ENCODE data around the gene SPECC1L.
"Not testable (repeated sequence)": the region's sequence is repeated elsewhere in the genome, so short reads cannot be mapped to it uniquely, and the experiment has no call there.

SPECC1L gene

DNA sequence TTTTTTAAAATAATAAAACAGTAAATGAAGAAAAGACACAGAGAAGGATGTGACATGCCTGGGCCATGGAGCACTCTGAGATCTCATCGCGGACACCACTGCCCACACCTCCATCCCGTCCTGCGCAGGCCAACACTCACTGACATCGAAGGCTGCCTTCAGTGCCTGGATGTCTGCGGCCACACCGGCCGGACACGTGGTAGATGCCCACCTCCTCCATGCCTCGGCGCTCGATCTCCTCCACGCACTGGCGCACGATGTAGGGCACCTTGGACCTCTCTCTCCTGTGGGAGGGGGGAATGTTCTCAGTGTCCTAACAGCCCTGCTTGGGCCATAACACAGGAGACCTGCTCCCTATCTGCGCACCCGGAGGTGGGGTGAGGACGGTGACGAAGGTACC lies 7.2 kb upstream of the SPECC1L start:
- H3K36me3 ChIP-seq (ENCODE audit: control insufficient read depth in 1 of 2, insufficient read depth in 2 of 2, low read length in 2 of 2); H3K4me3 ChIP-seq (ENCODE audit: low read depth in 1 of 2, low read length in 2 of 2); H3K4me1 ChIP-seq (ENCODE audit: control insufficient read depth in 1 of 2, insufficient read depth in 2 of 2, low read length in 2 of 2); H3K27me3 ChIP-seq (ENCODE audit: control insufficient read depth in 1 of 2, insufficient read depth in 2 of 2, low read length in 2 of 2); H3K9ac ChIP-seq (ENCODE audit: low read depth in 1 of 2, low read length in 2 of 2); H3K27ac ChIP-seq (ENCODE audit: low read depth, low read length); H3K9me3 ChIP-seq (ENCODE audit: control insufficient read depth in 1 of 2, low read length in 2 of 2): not testable (repeated sequence)

DNA sequence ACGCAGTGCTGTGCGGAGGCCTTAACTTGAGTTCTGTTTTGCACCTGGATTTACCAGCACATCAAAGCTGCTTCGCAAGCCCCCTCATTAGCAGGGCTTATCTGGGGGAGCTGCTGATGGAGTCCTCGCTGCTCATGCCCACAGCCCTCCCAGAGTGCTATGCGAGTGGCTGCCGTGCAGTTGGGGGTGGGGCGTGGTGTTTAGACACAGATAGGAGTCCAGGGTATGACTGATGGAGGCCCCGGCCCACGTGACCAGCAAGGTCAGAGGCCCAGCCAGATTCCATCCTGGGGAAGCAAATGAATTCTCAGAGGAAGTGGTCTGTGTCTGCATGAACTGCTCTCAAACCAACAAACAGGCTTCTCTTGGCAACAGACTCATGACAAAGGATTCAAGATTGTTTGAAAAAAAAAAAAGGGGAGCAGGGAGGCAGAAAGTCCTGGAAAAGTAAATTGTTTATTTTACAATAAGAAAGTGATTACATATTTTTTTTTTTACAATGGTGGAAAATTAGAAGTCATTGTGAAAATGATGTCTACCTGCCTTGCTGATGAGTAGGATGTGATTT lies 6.2 kb upstream of the SPECC1L start:
- not testable (repeated sequence) for H3K9me3 ChIP-seq (ENCODE audit: control insufficient read depth in 1 of 2, low read length in 2 of 2); H3K4me1 ChIP-seq (ENCODE audit: control insufficient read depth in 1 of 2, insufficient read depth in 2 of 2, low read length in 2 of 2); H3K36me3 ChIP-seq (ENCODE audit: control insufficient read depth in 1 of 2, insufficient read depth in 2 of 2, low read length in 2 of 2); H3K27me3 ChIP-seq (ENCODE audit: control insufficient read depth in 1 of 2, insufficient read depth in 2 of 2, low read length in 2 of 2); H3K9ac ChIP-seq (ENCODE audit: low read depth in 1 of 2, low read length in 2 of 2); H3K27ac ChIP-seq (ENCODE audit: low read depth, low read length); H3K4me3 ChIP-seq (ENCODE audit: low read depth in 1 of 2, low read length in 2 of 2)

DNA sequence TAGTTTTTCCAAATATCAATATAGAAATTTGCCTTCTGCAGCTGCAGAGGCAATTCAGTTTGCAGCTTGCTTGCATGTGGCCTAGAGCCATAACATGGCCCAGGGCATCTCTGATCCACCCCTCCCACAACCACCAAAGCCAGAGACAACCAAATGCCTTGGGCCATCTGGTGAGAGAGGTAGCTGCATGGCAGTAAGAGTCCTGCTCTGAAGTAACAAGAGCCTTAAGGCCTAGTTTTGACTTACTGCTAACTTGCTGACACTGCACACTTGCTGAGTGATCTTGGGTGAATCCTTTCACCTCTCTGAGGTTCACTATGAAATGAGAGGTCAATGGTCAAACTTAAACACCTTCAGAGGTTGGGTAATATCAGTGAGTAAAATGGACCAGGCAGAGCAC lies 4.9 kb upstream of the SPECC1L start:
- Histone ChIP-seq H3K4me1 (ENCODE audit: control insufficient read depth in 1 of 2, insufficient read depth in 2 of 2, low read length in 2 of 2) (no peaks in the 10 kb centered on the region), H3K36me3 (ENCODE audit: control insufficient read depth in 1 of 2, insufficient read depth in 2 of 2, low read length in 2 of 2) (no peaks in the 10 kb centered on the region), H3K9me3 (ENCODE audit: control insufficient read depth in 1 of 2, low read length in 2 of 2) (no peaks in the 10 kb centered on the region), H3K4me3 (ENCODE audit: low read depth in 1 of 2, low read length in 2 of 2) (no peak overlapping the region), H3K27me3 (ENCODE audit: control insufficient read depth in 1 of 2, insufficient read depth in 2 of 2, low read length in 2 of 2) (no peaks in the 10 kb centered on the region), H3K9ac (ENCODE audit: low read depth in 1 of 2, low read length in 2 of 2) (no peak overlapping the region), H3K27ac (ENCODE audit: low read depth, low read length) (no peak overlapping the region)

DNA sequence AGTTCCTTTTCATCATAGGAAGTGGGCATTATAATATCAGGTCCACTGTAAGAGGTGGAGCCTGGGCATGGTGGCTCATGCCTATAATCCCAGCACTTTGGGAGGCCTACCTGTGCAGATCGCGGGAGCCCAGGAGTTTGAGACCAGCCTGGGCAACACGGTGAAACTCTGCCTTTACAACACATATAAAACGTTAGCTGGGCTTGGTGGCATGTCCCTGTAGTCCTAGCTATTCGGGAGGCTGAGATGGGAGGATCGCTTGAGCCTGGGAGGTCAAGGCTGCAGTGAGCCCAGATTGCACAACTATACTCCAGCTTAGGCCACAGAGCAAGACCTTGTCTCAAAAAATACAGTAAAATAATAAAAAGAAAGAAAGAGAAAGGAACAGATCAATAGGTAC lies 4.1 kb upstream of the SPECC1L start:
- H3K9ac ChIP-seq (ENCODE audit: low read depth in 1 of 2, low read length in 2 of 2); H3K27me3 ChIP-seq (ENCODE audit: control insufficient read depth in 1 of 2, insufficient read depth in 2 of 2, low read length in 2 of 2); H3K27ac ChIP-seq (ENCODE audit: low read depth, low read length); H3K4me1 ChIP-seq (ENCODE audit: control insufficient read depth in 1 of 2, insufficient read depth in 2 of 2, low read length in 2 of 2); H3K9me3 ChIP-seq (ENCODE audit: control insufficient read depth in 1 of 2, low read length in 2 of 2); H3K4me3 ChIP-seq (ENCODE audit: low read depth in 1 of 2, low read length in 2 of 2); H3K36me3 ChIP-seq (ENCODE audit: control insufficient read depth in 1 of 2, insufficient read depth in 2 of 2, low read length in 2 of 2): not testable (repeated sequence)

DNA sequence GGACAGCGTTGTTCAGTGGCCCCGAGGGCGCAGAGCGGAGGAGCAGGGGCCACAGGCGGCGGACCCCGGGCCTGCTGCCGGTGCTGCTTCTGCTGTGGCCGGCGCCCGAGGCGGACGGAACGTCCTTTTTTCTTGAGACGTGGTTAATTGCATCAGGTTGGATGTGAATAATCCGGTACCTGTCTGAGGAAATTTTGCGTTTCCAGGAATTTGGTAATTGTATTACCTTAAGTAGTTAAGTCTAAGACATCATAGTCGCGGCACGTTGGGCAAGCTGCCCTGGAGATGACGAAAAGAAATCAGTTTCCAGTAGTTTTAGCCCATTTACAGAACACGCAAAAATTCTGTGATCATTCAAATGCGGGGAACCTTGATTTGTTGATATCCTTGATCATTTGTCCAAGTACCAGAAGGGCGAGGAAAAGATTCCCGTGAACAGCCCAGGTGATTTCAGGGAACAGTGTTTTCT lies 789 bp downstream of the SPECC1L start:
- Histone ChIP-seq H3K4me3 (ENCODE audit: low read depth in 1 of 2, low read length in 2 of 2) (peak overlapping the region; percentile 87 to 90), H3K4me1 (ENCODE audit: control insufficient read depth in 1 of 2, insufficient read depth in 2 of 2, low read length in 2 of 2) (peaks cover 5 to 15% of the 10 kb centered on the region in 2 donors), H3K27me3 (ENCODE audit: control insufficient read depth in 1 of 2, insufficient read depth in 2 of 2, low read length in 2 of 2) (no peaks in the 10 kb centered on the region), H3K9me3 (ENCODE audit: control insufficient read depth in 1 of 2, low read length in 2 of 2) (no peaks in the 10 kb centered on the region), H3K27ac (ENCODE audit: low read depth, low read length) (peak overlapping the region; percentile 92), H3K9ac (ENCODE audit: low read depth in 1 of 2, low read length in 2 of 2) (peak overlapping the region; percentile 90 to 100), H3K36me3 (ENCODE audit: control insufficient read depth in 1 of 2, insufficient read depth in 2 of 2, low read length in 2 of 2) (no peaks in the 10 kb centered on the region)

DNA sequence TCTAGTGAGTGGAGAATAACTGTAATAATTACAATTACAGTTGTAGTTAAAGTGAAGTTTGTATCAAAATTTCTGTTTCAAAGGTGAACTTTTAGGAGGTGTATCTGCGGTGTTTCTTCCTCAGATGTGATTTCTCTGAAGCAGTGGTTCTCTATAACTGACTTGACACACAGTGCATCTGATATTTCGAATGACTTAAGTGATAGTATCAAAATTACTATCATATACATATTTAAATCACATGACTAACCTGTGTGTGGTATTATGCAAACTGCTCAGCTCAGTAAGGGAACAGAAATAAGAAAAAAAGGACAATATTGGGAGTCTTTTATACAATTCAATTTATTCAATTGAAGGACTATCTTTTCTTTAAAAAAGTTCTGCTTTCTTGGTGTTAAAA lies 2.4 kb downstream of the SPECC1L start:
- H3K4me1 ChIP-seq (ENCODE audit: control insufficient read depth in 1 of 2, insufficient read depth in 2 of 2, low read length in 2 of 2): peaks cover 5 to 15% of the 10 kb centered on the region in 2 donors
- not testable (repeated sequence) for H3K4me3 ChIP-seq (ENCODE audit: low read depth in 1 of 2, low read length in 2 of 2); H3K36me3 ChIP-seq (ENCODE audit: control insufficient read depth in 1 of 2, insufficient read depth in 2 of 2, low read length in 2 of 2); H3K9me3 ChIP-seq (ENCODE audit: control insufficient read depth in 1 of 2, low read length in 2 of 2); H3K27ac ChIP-seq (ENCODE audit: low read depth, low read length); H3K27me3 ChIP-seq (ENCODE audit: control insufficient read depth in 1 of 2, insufficient read depth in 2 of 2, low read length in 2 of 2); H3K9ac ChIP-seq (ENCODE audit: low read depth in 1 of 2, low read length in 2 of 2)

DNA sequence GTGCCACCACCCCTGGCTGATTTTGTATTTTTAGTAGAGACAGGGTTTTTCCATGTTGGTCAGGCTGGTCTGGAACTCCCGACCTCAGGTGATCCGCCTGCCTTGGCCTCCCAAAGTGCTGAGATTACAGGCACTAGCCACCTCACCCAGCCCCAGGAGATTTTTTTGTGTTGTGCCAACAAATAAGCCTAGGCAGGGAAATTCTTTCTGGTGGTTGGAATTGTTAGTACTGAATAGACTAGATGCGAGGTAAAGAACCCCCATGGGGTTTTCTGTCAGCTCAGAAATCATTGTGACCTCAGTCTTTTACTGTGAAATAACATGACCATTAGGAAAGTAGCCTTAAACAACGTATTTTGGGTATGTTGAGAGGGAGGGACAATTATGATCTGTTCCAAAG lies 3.3 kb downstream of the SPECC1L start:
- not testable (repeated sequence) for H3K9me3 ChIP-seq (ENCODE audit: control insufficient read depth in 1 of 2, low read length in 2 of 2); H3K9ac ChIP-seq (ENCODE audit: low read depth in 1 of 2, low read length in 2 of 2); H3K27ac ChIP-seq (ENCODE audit: low read depth, low read length); H3K27me3 ChIP-seq (ENCODE audit: control insufficient read depth in 1 of 2, insufficient read depth in 2 of 2, low read length in 2 of 2); H3K36me3 ChIP-seq (ENCODE audit: control insufficient read depth in 1 of 2, insufficient read depth in 2 of 2, low read length in 2 of 2); H3K4me3 ChIP-seq (ENCODE audit: low read depth in 1 of 2, low read length in 2 of 2)
- H3K4me1 ChIP-seq (ENCODE audit: control insufficient read depth in 1 of 2, insufficient read depth in 2 of 2, low read length in 2 of 2): peaks cover 5 to 15% of the 10 kb centered on the region in 2 donors

DNA sequence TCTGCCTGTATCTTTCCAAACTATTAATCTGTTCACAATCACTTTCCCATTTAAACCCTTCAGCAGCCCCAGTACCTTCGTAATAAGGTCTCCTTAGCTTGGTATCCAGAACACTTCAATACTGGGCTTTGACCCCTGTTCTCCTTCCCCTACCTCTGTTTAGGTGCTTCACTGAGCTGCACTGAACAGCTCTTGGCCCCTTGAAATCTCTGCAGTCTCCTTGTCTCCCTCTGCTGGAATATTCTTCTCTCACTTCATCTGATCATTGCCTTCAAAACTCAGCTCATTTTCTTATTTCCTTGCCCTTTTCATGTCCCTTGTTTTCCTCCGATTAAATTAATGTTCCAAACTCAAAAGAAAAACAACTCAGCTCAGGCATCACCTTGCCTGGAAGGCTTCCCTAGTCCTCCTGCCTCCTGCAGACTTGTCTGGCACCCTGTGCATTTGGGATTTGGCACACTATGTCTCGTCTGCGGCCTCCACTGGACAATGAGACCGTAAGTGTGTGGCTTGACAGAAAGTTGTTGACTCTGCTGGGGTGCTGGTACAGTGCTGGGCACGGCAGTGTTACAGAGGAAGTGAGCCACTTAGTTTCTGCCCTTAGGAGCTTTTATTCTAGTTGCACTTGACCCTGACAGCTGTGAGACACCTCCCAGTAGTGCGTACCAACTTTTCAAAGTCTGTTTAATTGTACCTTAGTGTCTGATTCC lies 4.2 kb downstream of the SPECC1L start:
- peaks cover 5 to 15% of the 10 kb centered on the region in 2 donors for H3K4me1 ChIP-seq (ENCODE audit: control insufficient read depth in 1 of 2, insufficient read depth in 2 of 2, low read length in 2 of 2)
- H3K27me3 ChIP-seq (ENCODE audit: control insufficient read depth in 1 of 2, insufficient read depth in 2 of 2, low read length in 2 of 2); H3K27ac ChIP-seq (ENCODE audit: low read depth, low read length); H3K36me3 ChIP-seq (ENCODE audit: control insufficient read depth in 1 of 2, insufficient read depth in 2 of 2, low read length in 2 of 2); H3K4me3 ChIP-seq (ENCODE audit: low read depth in 1 of 2, low read length in 2 of 2); H3K9ac ChIP-seq (ENCODE audit: low read depth in 1 of 2, low read length in 2 of 2); H3K9me3 ChIP-seq (ENCODE audit: control insufficient read depth in 1 of 2, low read length in 2 of 2): not testable (repeated sequence)

DNA sequence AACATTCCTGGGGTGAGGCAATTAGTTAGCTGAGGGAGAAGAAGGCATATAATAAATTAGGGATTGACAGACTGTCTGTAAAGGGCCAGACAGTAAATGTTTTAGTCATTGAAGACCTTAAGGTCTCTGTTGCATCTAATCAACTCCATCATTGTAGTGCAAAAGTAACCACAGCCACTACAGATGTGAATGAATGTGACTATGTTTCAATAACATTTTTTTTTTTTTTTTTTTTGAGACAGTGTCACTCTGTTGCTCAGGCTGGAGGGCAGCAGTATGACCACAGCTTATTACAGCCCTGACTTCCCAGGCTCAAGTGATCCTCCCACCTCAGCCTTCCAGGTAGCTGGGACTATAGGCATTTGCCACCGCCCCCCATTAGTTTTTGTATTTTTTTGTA lies 9.7 kb downstream of the SPECC1L start:
- not testable (repeated sequence) for H3K27ac ChIP-seq (ENCODE audit: low read depth, low read length); H3K4me3 ChIP-seq (ENCODE audit: low read depth in 1 of 2, low read length in 2 of 2); H3K4me1 ChIP-seq (ENCODE audit: control insufficient read depth in 1 of 2, insufficient read depth in 2 of 2, low read length in 2 of 2); H3K9ac ChIP-seq (ENCODE audit: low read depth in 1 of 2, low read length in 2 of 2); H3K9me3 ChIP-seq (ENCODE audit: control insufficient read depth in 1 of 2, low read length in 2 of 2); H3K36me3 ChIP-seq (ENCODE audit: control insufficient read depth in 1 of 2, insufficient read depth in 2 of 2, low read length in 2 of 2); H3K27me3 ChIP-seq (ENCODE audit: control insufficient read depth in 1 of 2, insufficient read depth in 2 of 2, low read length in 2 of 2)

DNA sequence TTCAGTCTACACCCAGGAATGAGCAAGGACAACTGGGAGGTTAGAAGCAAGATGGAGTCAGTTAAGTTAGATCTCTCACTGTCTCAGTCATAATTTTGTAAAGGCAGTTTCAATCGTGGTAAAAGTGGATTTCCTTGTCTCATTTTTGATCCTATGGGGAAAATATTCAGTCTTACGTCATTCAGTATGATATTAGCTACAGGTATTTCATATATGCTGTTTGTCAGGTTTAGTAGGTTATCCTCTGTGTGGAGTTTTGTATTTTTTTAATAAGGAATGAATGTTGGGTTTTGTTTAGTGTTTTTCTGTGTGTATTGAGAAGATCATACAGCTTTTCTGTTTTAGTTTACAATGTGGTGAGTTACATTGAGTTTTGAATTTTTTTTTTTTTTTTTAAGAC lies 11.8 kb downstream of the SPECC1L start:
- H3K36me3 ChIP-seq (ENCODE audit: control insufficient read depth in 1 of 2, insufficient read depth in 2 of 2, low read length in 2 of 2): no peaks in the 10 kb centered on the region
- H3K9me3 ChIP-seq (ENCODE audit: control insufficient read depth in 1 of 2, low read length in 2 of 2): no peaks in the 10 kb centered on the region
- peaks cover 18 to 19% of the 10 kb centered on the region in 2 donors for H3K4me1 ChIP-seq (ENCODE audit: control insufficient read depth in 1 of 2, insufficient read depth in 2 of 2, low read length in 2 of 2)
- no peaks in the 10 kb centered on the region for H3K27me3 ChIP-seq (ENCODE audit: control insufficient read depth in 1 of 2, insufficient read depth in 2 of 2, low read length in 2 of 2)
- no peak overlapping the region for H3K27ac ChIP-seq (ENCODE audit: low read depth, low read length)
- no peak overlapping the region for H3K4me3 ChIP-seq (ENCODE audit: low read depth in 1 of 2, low read length in 2 of 2)
- H3K9ac ChIP-seq (ENCODE audit: low read depth in 1 of 2, low read length in 2 of 2): no peak overlapping the region

All from duodenal mucosa (tissue), 2 donors.